K562 (cell line): ENCODE results near the gene RUNX3. TPM values are rescaled to one million over a fixed set of nuclear protein-coding genes. Genes with fewer than 3 reads are reported as not detected.

Experiments used
- ATAC-seq: fragments of 200-7000 bp; cut with Tn5 transposase; 3 replicates; pipeline ENCODE4 v1.9.1; 2020; ENCODE audit warnings: moderate library complexity
- BruUV-seq: library from RNA; stranded (reverse); fragments of 400-500 nt; replicated peaks from 2 replicates; lab custom pipeline; 2021; lab: Mats Ljungman, UMichigan
- CTCF ChIA-PET: fragments of 300-600 bp; formaldehyde crosslinking; extraction: SDS; loops from one replicate; lab custom pipeline; 2021; ENCODE audit warnings: low intra/inter-chr PET ratio; lab: Yijun Ruan, JAX
- POLR2A ChIA-PET: fragments of 300-600, 350-650 bp; sonication (Branson Sonifier 250); formaldehyde crosslinking; extraction: SDS; loops from one replicate; lab custom pipeline; 2021; ENCODE audit warnings: antibody characterized with exemption, inconsistent platforms; lab: Yijun Ruan, JAX
- DNase-seq, 4 experiments: peaks; one replicate each; pipeline versions ENCODE4 v3.0.0 to v3.0.0-alpha.2; 2011 to 2018; ENCODE audit warnings: low spot score in 3 of 4, mixed read lengths in 3 of 4; ENCODE audit errors: extremely low read depth in 1 of 4
- FAIRE-seq: peaks from 2 replicates; lab custom pipeline; 2011; peaks lifted over from hg19 to GRCh38; lab: Jason Lieb, UNC
- H2AFZ ChIP-seq: 2 replicates; pipeline ENCODE4 v1.6.0; 2011; ENCODE audit warnings: low read depth, low read length, control low read depth, inconsistent platforms
- H3K27ac ChIP-seq: fragments of 200-600 bp; 3 replicates; pipeline ENCODE4 v1.8.0; 2011; ENCODE audit warnings: low read depth, mild to moderate bottlenecking, control low read depth, inconsistent platforms, low read length, moderate library complexity, mixed read lengths; ENCODE audit errors: extremely low read depth
- H3K27me3 ChIP-seq, 2 experiments: fragments of 300-600 bp in 1 of 2; 2 replicates in 1 of 2; 3 replicates in 1 of 2; pipeline versions ENCODE4 v1.6.0 to v1.8.0; 2011; ENCODE audit warnings: inconsistent platforms in 2 of 2, low read length in 2 of 2, mild to moderate bottlenecking in 1 of 2, mixed read lengths in 1 of 2, moderate library complexity in 1 of 2; ENCODE audit not compliant: control insufficient read depth in 2 of 2, insufficient read depth in 2 of 2
- H3K36me3 ChIP-seq: fragments of 300-600 bp; 3 replicates; pipeline ENCODE4 v1.8.0; 2011; ENCODE audit warnings: mild to moderate bottlenecking, low read length, inconsistent platforms; ENCODE audit not compliant: control insufficient read depth, insufficient read depth
- H3K4me1 ChIP-seq, 2 experiments: fragments of 200-600 bp in 1 of 2; replicated peaks in 1 of 2; 2 replicates in 1 of 2; 3 replicates in 1 of 2; pipeline versions ENCODE4 v1.5.1 to v1.8.0; 2011; ENCODE audit warnings: inconsistent platforms in 2 of 2, low read length in 2 of 2, mild to moderate bottlenecking in 1 of 2, mixed read lengths in 1 of 2, moderate library complexity in 1 of 2; ENCODE audit not compliant: control insufficient read depth in 2 of 2, insufficient read depth in 2 of 2
- H3K4me2 ChIP-seq: 2 replicates; pipeline ENCODE4 v1.6.1; 2011; ENCODE audit warnings: low read length, control low read depth, inconsistent platforms, mixed read lengths; ENCODE audit not compliant: insufficient read depth
- H3K4me3 ChIP-seq: fragments of 200-600 bp; sonication (generic), shearing (Covaris generic); 2 replicates; pipeline ENCODE4 v1.5.1; 2016; ENCODE audit warnings: control low read depth, inconsistent platforms
- H3K79me2 ChIP-seq: fragments of 200-600 bp; 3 replicates; pipeline ENCODE4 v1.8.0; 2011; ENCODE audit warnings: low read length, inconsistent platforms; ENCODE audit not compliant: control insufficient read depth, insufficient read depth
- H3K9ac ChIP-seq, 2 experiments: 2 replicates each; pipeline versions ENCODE4 v1.6.0 to v1.6.1; 2011; ENCODE audit warnings: low read depth in 2 of 2, low read length in 2 of 2, control low read depth in 1 of 2, inconsistent platforms in 1 of 2, mild to moderate bottlenecking in 1 of 2, mixed read lengths in 1 of 2; ENCODE audit not compliant: insufficient read depth in 1 of 2
- H3K9me1 ChIP-seq: one replicate; pipeline ENCODE4 v1.6.0; 2011; ENCODE audit warnings: inconsistent platforms, mild to moderate bottlenecking, low read length, moderate library complexity; ENCODE audit not compliant: control insufficient read depth, insufficient read depth
- H3K9me3 ChIP-seq: replicated peaks from 2 replicates; pipeline ENCODE4 v1.5.1; 2011; ENCODE audit warnings: low read depth, low read length, inconsistent platforms; ENCODE audit not compliant: control insufficient read depth, insufficient read depth
- H4K20me1 ChIP-seq: replicated peaks from 2 replicates; pipeline ENCODE4 v1.6.1; 2011; ENCODE audit warnings: low read length, inconsistent platforms, mixed read lengths; ENCODE audit not compliant: control insufficient read depth, insufficient read depth
- CHCHD3 ChIP-seq: fragments of 250-450 bp; sonication (Bioruptor Pico); IDR thresholded peaks from 2 replicates; pipeline ENCODE4 v2.1.2; 2022; ENCODE audit warnings: mild to moderate bottlenecking
- CREM ChIP-seq: IDR thresholded peaks from 2 replicates; pipeline ENCODE4 v1.6.1; 2014; ENCODE audit warnings: antibody characterized with exemption, low read depth
- CXXC5 ChIP-seq: fragments of 250-450 bp; sonication (Bioruptor Pico); IDR thresholded peaks from 2 replicates; pipeline ENCODE4 v1.8.0; 2022; ENCODE audit warnings: inconsistent platforms, mild to moderate bottlenecking, moderate library complexity
- HDAC8 ChIP-seq: fragments of 450-650 bp; IDR thresholded peaks from 2 replicates; pipeline ENCODE4 v1.6.1; 2016; ENCODE audit warnings: mild to moderate bottlenecking, missing genetic modification characterization, moderate library complexity, missing compliant biosample characterization
- HDGF ChIP-seq: fragments of 450-650 bp; IDR thresholded peaks from 2 replicates; pipeline ENCODE4 v1.6.1; 2016
- JUNB ChIP-seq: fragments of 450-650 bp; formaldehyde crosslinking; conservative IDR thresholded peaks from 2 replicates; pipeline ENCODE4 v1.4.0; 2020; ENCODE audit warnings: mild to moderate bottlenecking
- NCOA2 ChIP-seq, 2 experiments: fragments of 450-650 bp; IDR thresholded peaks; 2 replicates each; pipeline ENCODE4 v1.6.1; 2018; ENCODE audit warnings: mild to moderate bottlenecking in 2 of 2, moderate library complexity in 1 of 2; ENCODE audit not compliant: partially characterized antibody in 2 of 2
- SRSF9 ChIP-seq: fragments of 200-400 bp; formaldehyde crosslinking; IDR thresholded peaks from 2 replicates; pipeline ENCODE4 v1.6.1; 2017; ENCODE audit warnings: low read depth, low read length, borderline replicate concordance
- ZBTB1 ChIP-seq: sonication (generic); formaldehyde crosslinking; IDR thresholded peaks from 2 replicates; pipeline ENCODE4 v1.8.1; 2023; ENCODE audit warnings: missing genetic modification reagents, low read depth, mild to moderate bottlenecking, borderline replicate concordance
- ZNF143 ChIP-seq: sonication (generic); formaldehyde crosslinking; IDR thresholded peaks from 2 replicates; pipeline ENCODE4 v1.9.0; 2022; ENCODE audit warnings: mild to moderate bottlenecking, missing genetic modification reagents
- ZZZ3 ChIP-seq: fragments of 450-650 bp; IDR thresholded peaks from 2 replicates; pipeline ENCODE4 v1.6.1; 2016; ENCODE audit warnings: antibody characterized with exemption, mild to moderate bottlenecking, moderate library complexity
- WGBS: fragments of 100-300 bp; shearing (Covaris generic); methylation state at CpG from one replicate; pipeline ENCODE4 v1.1.6; 2016; ENCODE audit warnings: low coverage, mixed read lengths; ENCODE audit not compliant: insufficient coverage; ENCODE audit errors: missing lambda C conversion rate; 5-methylcytosine and 5-hydroxymethylcytosine counted together
- in situ Hi-C: fragments of 300-500 bp; cut with MboI; formaldehyde crosslinking; loops from 4 replicates; pipeline ENCODE4 v1.15.0; 2018; ENCODE audit warnings: inconsistent platforms, mixed read lengths
- intact Hi-C: fragments of 100-400 bp; cut with micrococcal nuclease; formaldehyde crosslinking; loops from 2 replicates; pipeline ENCODE4 v1.14.2; 2022
- polyA plus RNA-seq, 8 experiments: library from polyadenylated mRNA; depleted of rRNA in 4 of 8; stranded (reverse) in 5 of 8; unstranded in 3 of 8; fragments of >200 nt; fragmentation: Nextera tagmentation in 2 of 8; fragmentation: Illumina TruSeq in 1 of 8; extraction: Ambion mirVana in 2 of 8; extraction: Trizol in 1 of 8; gene quantifications; 2 replicates each; pipeline versions ENCODE4 v1.2.1 to v1.2.3, GENCODE V29; 2011 to 2014; ENCODE audit warnings: inconsistent platforms in 1 of 8, missing spikeins in 1 of 8
- total RNA-seq, 7 experiments: library from RNA; depleted of rRNA in 6 of 7; stranded (reverse); fragments of >200 nt in 6 of 7; fragmentation: Illumina TruSeq in 2 of 7; extraction: Trizol in 2 of 7; gene quantifications; 2 replicates each; pipeline versions ENCODE4 v1.2.1 to v1.2.3, GENCODE V29; 2011 to 2021; ENCODE audit warnings: low replicate concordance in 1 of 7
- TF ChIP-seq, protein P1 (sequence below): fragments of 450-650 bp; conservative IDR thresholded peaks from 2 replicates; pipeline ENCODE4 v1.6.1; 2016; ENCODE audit warnings: missing genetic modification characterization, low read depth, mild to moderate bottlenecking, control low read depth, missing compliant biosample characterization

Gene RUNX3
- total and polyA plus RNA-seq, 9 of the 15 experiments (the other 6 are each of a cell fraction or from before 2014, with no cell fraction given) = 0.01 to 0.64 (median 0.09) TPM

GRCh38 chr1:24886241-24886640 is 43.8 kb downstream of the RUNX3 start:
- Histone ChIP-seq H3K27ac (no peak overlapping the region), H2AFZ (no peak overlapping the region), H3K4me1 (no peaks in the 10 kb centered on the region; a peak in 1 of 5 replicates), H3K9ac (no peak overlapping the region), H3K79me2 (no peaks in the 10 kb centered on the region), H3K36me3 (no peaks in the 10 kb centered on the region), H3K9me1 (no peaks in the 10 kb centered on the region), H3K4me2 (no peak overlapping the region), H3K27me3 (peaks cover 0 to 5% of the 10 kb centered on the region in 2 experiments; a peak in 1 of 5 replicates), H3K9me3 (no peaks in the 10 kb centered on the region), H4K20me1 (no peaks in the 10 kb centered on the region), H3K4me3 (no peak overlapping the region)
- ChIA-PET CTCF (no interaction called here), POLR2A (no interaction called here)
- ATAC-seq = no peak
- FAIRE-seq = no peak
- WGBS = 23% methylated on average over 1 of the region's 1 CpG
- TF ChIP-seq, protein P1, sequence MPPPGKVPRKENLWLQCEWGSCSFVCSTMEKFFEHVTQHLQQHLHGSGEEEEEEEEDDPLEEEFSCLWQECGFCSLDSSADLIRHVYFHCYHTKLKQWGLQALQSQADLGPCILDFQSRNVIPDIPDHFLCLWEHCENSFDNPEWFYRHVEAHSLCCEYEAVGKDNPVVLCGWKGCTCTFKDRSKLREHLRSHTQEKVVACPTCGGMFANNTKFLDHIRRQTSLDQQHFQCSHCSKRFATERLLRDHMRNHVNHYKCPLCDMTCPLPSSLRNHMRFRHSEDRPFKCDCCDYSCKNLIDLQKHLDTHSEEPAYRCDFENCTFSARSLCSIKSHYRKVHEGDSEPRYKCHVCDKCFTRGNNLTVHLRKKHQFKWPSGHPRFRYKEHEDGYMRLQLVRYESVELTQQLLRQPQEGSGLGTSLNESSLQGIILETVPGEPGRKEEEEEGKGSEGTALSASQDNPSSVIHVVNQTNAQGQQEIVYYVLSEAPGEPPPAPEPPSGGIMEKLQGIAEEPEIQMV (tag) = no peak
- TF ChIP-seq CXXC5 (CRISPR knock-in tag) = no peak
- intact Hi-C loops (no loop called here), in situ Hi-C loops (no loop called here)
- peak in 1 of 4 experiments; percentile 3 for DNase-seq
- no TSS peak for BruUV-seq

DNA sequence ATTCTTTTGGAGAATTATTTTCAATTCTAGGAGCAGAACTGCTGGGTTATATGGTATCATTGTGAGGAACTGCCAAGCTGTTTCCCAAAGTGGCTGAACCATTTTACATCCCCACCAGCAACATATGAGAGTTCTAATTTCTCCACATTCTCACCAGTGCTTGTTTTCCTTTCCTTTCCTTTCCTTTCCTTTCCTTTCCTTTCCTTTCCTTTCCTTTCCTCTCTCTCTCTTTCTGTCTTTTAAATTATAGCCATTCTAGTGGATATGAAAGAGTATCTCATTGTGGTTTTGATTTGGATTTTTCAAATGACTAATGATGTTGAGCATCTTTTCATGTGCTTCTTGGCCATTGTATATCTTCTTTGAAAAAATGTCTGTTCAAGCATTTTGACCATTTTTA is 45.3 kb downstream of the RUNX3 start:
- Histone ChIP-seq H3K9ac (no peak overlapping the region), H2AFZ (no peak overlapping the region), H3K4me1 (no peaks in the 10 kb centered on the region; a peak in 1 of 5 replicates), H4K20me1 (no peaks in the 10 kb centered on the region), H3K4me2 (no peak overlapping the region), H3K79me2 (no peaks in the 10 kb centered on the region), H3K27ac (no peak overlapping the region), H3K4me3 (no peak overlapping the region), H3K36me3 (no peaks in the 10 kb centered on the region), H3K9me1 (no peaks in the 10 kb centered on the region), H3K27me3 (peaks cover 5% of the 10 kb centered on the region in 2 experiments; a peak in 2 of 5 replicates), H3K9me3 (no peaks in the 10 kb centered on the region)
- ATAC-seq (no peak), DNase-seq (no peak), FAIRE-seq (no peak)
- in situ Hi-C loops = no loop called here
- POLR2A ChIA-PET = interaction anchor here (0.6 kb wide), 1 partner anchor 929 kb away, joined by 3 read pairs; no protein-coding TSS in a partner anchor
- CTCF ChIA-PET = no interaction called here
- TF ChIP-seq SRSF9 (no peak), CHCHD3 (CRISPR knock-in tag) (no peak), ZBTB1 (CRISPR knock-in tag) (no peak), NCOA2 (IDR thresholded peaks at IDR 0.05; ENCODE audit: partially characterized antibody in 2 of 2) (no peak), ZNF143 (no peak), JUNB (CRISPR knock-in tag) (no peak), HDAC8 (no peak), HDGF (no peak), ZZZ3 (no peak), CREM (no peak)
- intact Hi-C loops = no loop called here
- BruUV-seq = no TSS peak
